ENCODE results near the gene CDC25B.

CDC25B gene

GRCh38 chr20:3764659-3765058, 31.5 kb upstream of the CDC25B start:
- no peak for DNase-seq

DNA sequence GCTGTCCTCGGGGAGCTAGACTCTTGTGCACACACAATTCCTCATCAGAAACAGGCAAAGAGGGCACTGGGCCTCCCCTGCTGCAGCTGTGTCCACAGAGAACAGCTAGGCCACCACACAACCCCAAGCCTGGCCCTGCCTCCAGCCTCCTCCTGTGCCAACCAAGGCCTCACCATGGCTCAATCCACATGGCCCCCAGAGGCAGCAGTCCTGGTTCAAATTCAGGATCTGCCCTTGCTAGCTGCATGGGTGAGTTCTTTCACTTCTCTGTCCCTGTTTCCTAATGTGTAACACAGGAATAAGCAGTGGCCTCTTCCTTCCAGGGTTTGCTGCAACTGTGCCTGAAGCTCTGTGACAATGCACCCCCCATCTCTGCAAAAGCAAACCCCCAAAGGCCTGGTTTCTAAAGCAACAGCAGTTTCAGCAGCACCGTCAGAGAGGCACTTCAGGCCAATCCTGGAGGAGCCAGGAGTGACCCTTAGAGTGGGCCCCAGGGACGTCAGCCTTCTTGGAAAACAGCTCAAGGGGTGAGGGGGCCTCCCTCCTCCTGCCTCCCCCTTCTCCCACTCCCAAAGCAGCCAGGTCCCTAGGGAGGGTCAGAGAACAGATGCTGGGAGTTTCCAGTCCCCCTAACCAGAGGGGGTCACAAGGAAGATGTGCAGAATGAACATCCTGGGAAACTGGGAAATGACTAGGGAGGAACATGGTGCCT, 30.8 kb upstream of the CDC25B start:
- DNase-seq: no peak

DNA sequence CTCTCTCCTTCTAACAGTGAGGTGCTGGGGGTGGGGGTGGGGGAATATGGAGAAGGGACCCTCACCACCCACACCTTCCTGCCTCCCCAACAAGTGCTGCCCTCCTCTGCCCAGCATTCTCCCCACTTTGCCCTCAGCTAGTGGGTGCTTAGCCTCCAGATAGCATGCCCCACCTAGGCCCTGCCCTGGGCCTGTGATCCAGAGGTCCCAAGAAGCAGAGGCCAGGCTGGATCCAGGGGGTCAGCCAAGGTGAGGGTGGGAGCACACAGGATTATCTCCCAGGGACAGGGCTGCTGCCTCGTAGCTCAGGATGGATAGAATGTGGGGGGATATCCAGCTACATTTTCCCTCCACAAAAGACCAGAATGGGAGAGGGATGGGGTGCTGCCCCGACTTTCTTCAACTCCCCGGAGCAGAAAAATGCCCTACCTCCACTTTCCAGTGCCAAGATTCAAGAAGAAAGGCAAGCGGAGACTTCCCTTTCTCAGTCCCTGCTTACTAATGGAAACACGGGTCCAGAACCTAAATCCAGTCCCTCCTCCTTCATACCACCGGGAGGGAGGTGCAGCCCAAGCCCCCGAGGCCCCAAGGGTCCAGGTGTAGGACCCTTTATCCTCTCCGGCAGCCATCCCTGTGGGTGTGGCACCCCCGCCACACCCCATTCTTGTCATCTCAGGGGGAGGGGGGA, 29.5 kb upstream of the CDC25B start:
- no peak for DNase-seq

GRCh38 chr20:3767110-3767426, 29.0 kb upstream of the CDC25B start:
- no peak for DNase-seq

- DNase-seq: peak; percentile 95 to 96
Observed at GRCh38 chr20:3767427-3768341, 28.4 kb upstream of the CDC25B start, which contains the start of gene ADISSP. TSS of gene ADISSP (minus strand) at chr20:3767753. CDS start at chr20:3760100, 7,653 bp downstream.

DNA sequence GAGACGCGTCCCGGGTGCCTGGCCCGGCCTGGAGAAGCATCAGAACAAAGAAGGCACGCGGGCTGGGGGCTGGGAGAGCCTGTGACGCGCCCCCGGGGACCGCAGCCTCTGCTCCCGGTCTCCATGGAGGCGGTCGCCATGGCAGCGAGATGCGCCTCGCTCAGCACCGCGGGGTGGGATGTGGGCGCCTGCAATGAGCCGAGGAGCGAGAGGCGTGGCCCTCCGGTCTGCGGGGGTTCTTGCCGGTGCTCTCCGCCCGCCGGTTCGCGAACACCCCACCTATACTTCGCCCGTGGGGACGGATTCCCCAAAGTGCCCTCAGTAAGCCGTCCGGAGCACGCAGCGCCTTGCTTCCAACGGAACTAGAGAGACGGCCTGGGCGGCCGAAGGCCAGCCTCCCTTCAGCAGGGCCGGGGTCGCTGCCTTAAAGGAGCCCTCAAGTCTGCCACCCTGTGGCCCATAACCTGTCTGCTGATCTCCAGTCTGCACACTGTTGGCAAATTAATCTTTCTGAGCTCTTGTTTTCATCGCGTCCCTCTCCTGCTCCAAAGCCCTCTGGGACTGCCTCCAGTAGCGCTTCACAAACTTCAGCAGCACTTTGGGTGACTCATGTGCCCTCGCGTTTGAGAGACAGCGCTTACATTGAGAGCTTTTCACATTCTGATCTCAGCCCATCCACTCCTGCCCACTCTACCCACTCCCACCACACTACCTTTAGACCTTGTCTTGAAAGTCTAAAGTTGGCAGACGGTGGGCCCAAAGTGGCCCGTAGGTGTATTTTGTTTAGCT, 27.6 kb upstream of the CDC25B start:
- DNase-seq: peak; percentile 74 to 78

DNA sequence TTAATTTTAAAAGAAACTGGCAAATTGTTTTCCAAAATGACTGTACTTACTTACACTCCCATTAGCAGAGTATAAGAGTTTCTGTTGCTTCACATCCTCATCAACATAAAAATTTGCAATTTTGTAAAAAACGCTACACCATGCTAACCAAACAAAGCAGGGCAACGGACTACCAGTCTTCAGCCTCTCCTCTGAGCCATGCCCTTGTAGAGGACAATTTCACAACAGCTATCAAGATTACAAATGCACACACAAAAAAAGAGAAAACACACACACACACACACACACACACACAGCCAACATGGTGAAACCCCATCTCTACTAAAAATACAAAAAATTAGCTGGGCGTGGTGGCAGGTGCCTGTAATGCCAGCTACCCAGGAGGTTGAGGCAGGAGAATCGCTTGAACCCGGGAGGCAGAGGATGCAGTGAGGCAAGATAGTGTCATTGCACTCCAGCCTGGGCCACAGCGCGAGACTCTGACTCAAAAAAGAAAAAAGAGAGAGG, 24.5 kb upstream of the CDC25B start:
- no peak for DNase-seq

GRCh38 chr20:3775457-3776108, 20.5 kb upstream of the CDC25B start:
- no peak for DNase-seq

DNA sequence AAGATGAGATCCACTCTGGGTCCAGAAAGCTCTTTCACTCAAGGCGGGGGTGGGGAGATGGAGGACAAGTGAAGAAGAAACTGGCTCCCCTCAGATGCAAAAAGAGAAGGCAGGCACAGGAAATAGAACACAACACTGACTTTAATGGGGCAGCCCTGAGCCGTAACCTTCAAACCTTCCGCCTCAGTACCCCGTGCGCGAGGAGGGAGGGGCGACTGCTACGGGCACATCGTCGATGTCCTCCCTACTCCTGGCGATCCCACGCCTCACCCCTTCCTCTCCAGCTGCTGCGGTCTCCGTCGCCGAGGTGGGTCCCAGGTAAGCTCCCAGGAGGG, 18.8 kb upstream of the CDC25B start:
- DNase-seq: no peak

DNA sequence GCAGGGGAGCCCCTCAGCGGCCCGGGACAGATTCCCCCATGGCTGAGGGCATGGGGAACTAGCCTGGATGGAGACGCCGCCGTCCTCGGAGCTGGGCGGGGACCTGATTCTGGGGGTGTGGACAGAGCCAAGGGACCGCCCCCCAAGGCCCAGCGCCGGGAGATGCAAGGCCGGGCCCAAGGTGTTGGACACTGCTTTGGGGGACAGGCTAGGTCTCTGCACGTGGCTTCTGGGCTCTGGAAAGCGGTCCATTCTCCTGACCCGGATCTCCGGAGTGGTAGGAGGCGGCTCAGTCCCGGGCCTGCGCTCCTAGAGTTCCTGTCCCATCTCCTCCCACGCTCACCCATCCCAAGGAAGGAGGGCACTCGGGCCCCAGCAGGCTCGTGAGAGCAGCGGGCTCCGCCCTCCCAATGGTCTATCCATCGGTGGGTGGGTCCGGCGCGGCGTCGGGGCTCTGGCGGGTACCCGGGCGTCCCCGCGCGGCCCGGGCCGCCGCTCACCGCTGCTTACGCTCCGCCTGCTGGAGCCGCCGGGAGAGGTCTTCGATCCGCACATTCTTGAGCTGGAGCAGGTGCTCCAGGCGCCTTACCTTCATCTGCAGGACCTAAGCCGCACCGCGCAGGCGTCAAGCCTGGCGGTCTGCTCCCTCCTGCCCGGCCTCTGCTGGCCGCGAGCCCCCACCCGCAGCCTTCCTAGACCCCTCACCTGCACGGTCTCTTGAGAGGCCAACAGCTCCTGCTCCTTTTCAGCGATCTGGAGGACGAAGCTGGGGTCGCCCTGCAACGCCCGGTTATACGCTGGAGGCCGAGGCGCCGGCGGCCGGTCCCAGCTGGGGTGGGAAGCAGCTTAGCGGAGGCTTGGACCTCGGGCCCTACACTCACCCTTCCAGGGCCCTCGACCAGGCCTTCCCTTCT, 18.1 kb upstream of the CDC25B start:
- DNase-seq: no peak

DNA sequence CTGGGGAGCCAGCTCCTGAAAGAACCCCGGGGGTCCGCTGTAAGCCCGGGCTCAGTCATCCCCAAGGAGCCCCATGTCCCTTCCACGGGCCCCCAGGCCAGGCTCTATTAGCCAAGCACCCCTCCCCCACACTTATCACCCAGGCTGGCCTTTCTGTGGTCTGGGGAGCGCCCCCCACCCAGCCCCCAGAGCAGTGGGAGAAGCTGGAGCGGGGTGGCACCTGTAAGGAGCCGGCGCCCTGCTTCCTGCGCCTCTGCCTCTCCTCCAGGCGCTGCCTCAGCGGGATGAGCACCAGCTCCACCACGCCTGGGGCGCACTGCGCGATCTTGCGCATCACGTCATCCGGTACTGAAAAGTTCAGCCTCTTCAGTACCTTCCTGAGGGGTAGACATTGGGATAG, 17.1 kb upstream of the CDC25B start:
- DNase-seq: no peak

DNA sequence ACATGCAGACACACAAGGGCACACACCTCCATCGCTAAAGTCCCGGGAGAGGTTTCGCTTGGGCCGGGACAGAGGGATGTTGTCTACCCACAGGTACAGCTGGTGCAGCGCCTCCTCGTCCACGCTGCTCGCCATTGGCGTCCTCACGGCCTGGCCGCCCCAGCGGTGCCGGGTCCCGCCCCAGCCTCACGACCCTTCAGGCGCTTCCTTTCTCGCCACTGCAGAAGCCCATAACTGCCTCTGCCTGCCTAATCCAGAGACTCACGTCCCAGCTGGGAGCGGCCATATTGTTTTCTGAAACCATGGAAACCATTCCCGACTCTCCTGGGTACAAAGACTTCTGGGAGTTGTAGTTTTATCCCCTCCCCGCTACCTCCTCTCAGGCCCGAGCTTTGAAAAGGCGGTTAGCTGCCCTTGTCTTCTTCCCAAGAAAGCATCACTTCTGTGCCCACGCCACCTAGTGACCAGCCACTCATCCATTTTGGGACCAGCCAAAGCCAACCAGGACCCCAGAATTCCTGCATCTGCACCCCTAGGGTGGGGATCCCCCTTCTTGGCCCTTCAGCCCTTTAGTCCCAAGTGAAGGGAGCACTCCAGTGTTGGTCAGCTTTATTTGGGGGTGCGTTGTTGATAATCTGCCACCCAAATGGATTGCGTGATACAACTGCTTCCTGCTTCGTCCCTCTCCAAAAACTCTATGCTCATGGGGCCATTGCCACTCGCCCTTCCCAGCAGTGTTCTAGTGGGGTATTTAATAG, 14.8 kb upstream of the CDC25B start, which contains the start of gene SPEF1:
Gene SPEF1 (minus strand): TSS at position 296 of the 758 bp plus-strand sequence. CDS start 161 bp downstream, at position 135.
- no peak for DNase-seq

DNA sequence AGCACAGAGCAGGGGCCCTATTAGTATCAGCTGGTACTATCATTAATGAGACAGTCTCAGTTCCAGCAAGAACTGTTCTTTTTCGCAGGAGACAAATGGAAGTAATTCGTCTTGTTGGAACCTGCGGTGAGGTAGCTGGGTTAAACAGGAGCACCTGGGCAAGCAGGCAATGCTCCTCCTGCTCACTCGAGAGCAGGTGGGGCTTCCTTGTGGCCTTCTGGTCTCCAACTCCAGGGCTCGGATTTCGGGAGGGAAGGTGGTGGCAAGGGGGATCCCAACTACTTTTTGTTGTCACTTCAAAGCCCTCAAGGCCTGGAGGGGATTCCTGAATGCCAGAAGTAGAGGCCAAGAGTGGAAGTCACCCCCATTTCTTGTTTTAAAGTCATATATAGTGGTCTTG, 13.5 kb upstream of the CDC25B start:
- no peak for DNase-seq

- no peak for DNase-seq
Observed at GRCh38 chr20:3783068-3783489, 13.0 kb upstream of the CDC25B start.

DNA sequence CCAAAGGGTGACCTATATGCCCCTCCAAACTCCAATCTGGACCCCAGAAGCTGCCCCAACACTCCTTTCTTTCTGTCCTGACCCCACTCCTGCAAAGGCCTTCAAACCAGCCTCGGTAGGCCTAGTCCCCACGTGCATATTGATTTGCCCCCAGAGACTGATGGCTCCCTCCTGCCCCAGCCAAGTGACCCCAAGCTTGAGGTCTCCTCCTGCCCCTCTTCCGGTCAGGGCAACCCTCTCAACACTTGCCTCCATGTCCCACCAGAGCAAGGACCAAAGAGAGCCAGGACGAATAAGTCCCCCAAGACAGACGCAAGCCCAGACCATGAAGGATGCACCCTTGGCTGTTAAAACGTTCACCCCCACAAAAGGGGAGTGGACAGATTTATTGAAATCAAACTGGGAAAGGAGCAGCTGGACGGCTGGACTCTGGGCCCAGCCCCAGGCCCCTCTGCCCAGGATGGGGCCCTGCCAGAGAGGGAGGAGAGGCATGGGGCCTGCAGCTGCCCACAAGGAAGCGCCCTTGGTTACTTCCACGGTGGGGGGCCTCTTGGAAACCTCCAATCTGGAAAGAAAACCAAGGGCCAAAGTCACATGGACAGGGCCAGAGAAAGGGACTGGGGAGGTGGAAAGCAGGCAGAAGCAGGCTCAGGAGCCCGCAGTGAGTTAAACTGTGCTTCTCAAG, 12.5 kb upstream of the CDC25B start:
- DNase-seq: no peak

- DNase-seq: no peak
Observed at GRCh38 chr20:3784216-3784853, 11.8 kb upstream of the CDC25B start.

GRCh38 chr20:3784863-3785239, 11.3 kb upstream of the CDC25B start:
- no peak for DNase-seq

DNA sequence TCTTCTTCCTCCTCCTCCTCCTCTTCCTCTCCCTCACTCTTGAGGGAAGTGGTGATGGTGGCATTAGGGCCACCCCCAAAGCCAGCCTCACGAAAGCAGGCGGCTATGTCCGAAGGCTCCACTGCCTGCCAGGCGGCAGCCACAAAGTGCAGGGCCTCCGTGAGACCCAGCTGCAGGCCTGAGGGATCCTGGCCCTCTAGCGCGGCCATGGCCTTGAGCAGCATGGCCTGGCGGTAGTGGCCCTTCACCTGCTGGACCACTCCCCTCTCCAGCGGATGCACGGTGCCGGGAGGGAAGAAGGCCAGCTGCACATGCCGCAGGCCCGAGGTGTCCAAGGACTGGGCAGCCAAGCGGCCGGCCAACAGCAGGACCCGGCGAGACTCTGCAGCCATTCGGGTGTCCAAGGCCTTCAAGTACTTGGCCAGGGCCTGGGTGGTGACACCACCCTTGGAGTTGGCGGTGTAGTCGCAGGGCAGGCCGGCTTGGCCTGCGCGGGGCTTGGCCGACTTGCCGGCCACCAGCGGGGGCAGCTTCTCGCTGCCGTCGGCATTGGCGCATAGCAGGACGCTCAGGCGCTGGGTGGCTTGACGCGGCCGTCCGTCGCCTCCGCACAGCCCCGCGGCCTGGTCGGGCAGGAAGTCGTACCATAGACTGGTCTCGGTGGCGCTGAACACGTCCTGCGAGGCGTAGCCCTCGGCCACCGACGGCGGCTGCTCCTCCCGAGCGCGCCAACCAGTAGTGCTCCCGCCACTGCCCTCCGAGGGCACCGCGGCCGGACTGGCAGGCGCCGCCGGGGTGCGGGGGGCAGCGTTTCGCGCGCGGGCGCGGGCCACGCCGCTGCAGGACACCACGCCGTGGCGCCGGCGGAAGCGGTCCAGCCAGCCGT, 10.6 kb upstream of the CDC25B start:
- no peak for DNase-seq
